Measurements from ENCODE around the gene BPIFB6.

BPIFB6 gene

GRCh38 chr20:33016581-33017109 lies 14.8 kb upstream of the BPIFB6 start:
- POLR2A ChIA-PET: no interaction called here
- DNase-seq (ENCODE audit: low read depth, low spot score): no peak
- CTCF ChIA-PET: no interaction called here
- no peak overlapping the region for H3K4me3 ChIP-seq (ENCODE audit: low read depth, low read length)
- TF ChIP-seq, protein P1, sequence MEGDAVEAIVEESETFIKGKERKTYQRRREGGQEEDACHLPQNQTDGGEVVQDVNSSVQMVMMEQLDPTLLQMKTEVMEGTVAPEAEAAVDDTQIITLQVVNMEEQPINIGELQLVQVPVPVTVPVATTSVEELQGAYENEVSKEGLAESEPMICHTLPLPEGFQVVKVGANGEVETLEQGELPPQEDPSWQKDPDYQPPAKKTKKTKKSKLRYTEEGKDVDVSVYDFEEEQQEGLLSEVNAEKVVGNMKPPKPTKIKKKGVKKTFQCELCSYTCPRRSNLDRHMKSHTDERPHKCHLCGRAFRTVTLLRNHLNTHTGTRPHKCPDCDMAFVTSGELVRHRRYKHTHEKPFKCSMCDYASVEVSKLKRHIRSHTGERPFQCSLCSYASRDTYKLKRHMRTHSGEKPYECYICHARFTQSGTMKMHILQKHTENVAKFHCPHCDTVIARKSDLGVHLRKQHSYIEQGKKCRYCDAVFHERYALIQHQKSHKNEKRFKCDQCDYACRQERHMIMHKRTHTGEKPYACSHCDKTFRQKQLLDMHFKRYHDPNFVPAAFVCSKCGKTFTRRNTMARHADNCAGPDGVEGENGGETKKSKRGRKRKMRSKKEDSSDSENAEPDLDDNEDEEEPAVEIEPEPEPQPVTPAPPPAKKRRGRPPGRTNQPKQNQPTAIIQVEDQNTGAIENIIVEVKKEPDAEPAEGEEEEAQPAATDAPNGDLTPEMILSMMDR (IDR thresholded peaks at IDR 0.05; ENCODE audit: insufficient read depth, low read length, missing control alignments): no peak

DNA sequence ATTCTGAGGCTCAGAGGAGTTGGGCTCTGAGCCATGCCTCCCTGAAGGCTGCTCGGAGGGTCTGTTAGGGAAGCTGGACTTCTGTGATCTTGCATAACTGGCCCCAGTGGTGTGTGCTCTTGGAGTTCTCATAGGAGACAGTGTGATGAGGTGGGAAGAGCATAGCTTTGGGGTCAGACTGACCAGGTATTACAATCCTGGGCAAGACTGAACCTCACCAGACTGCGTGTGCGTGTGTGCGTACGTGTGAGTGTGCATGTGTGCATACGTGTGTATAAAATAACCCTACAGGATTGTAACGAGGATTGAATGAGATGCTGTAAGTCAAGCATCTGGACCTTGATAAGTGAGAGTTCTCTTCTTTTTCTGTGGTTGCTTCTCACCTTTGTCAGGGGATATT lies 13.9 kb upstream of the BPIFB6 start:
- no peak for DNase-seq (ENCODE audit: low read depth, low spot score)
- ChIA-PET POLR2A (no interaction called here), CTCF (no interaction called here)
- TF ChIP-seq, protein P1 (IDR thresholded peaks at IDR 0.05; ENCODE audit: insufficient read depth, low read length, missing control alignments): no peak
- no peak overlapping the region for H3K4me3 ChIP-seq (ENCODE audit: low read depth, low read length)

GRCh38 chr20:33018169-33018931 lies 13.1 kb upstream of the BPIFB6 start:
- CTCF ChIA-PET: no interaction called here
- TF ChIP-seq, protein P1 (IDR thresholded peaks at IDR 0.05; ENCODE audit: insufficient read depth, low read length, missing control alignments): no peak
- DNase-seq (ENCODE audit: low read depth, low spot score): no peak
- POLR2A ChIA-PET: no interaction called here
- no peak overlapping the region for H3K4me3 ChIP-seq (ENCODE audit: low read depth, low read length)

DNA sequence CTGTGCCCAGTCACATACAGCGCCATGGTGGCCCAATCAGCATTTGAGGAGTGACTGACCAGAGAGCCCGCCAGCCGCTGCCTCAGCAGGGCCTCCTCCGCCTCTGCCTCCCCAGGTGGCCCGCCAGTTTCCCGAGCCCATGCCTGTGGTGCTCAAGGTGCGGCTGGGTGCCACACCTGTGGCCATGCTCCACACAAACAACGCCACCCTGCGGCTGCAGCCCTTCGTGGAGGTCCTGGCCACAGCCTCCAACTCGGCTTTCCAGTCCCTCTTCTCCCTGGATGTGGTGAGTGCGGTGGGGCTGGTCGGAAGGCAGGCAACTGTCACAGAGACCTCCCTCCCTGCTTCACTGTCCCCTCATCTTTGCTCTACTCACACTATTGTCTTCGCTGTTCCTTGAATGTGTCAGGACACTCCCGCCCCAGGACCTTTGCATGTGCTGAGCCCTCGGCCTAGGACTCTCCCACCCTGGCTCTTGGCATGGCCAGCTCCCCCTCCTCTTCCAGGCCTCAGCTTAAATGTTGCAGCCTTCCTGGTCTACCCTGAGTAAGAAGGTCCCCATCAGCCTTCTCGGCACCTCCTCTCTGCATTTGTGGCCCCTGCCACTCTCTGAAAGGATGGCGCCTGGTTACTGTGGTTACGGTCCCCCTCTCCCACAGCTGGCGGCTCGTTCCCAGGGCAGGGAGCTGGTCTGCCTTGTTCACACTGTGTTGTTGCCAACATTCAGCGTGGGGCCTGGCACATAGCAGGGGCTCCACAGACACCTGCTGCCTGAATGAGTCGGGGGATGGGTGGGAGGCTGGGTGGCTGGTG lies 11.8 kb upstream of the BPIFB6 start:
- CTCF ChIA-PET: no interaction called here
- no peak for DNase-seq (ENCODE audit: low read depth, low spot score)
- POLR2A ChIA-PET: no interaction called here
- TF ChIP-seq, protein P1 (IDR thresholded peaks at IDR 0.05; ENCODE audit: insufficient read depth, low read length, missing control alignments): no peak
- H3K4me3 ChIP-seq (ENCODE audit: low read depth, low read length): no peak overlapping the region

GRCh38 chr20:33020278-33021161 lies 10.9 kb upstream of the BPIFB6 start:
- POLR2A ChIA-PET: no interaction called here
- no peak overlapping the region for H3K4me3 ChIP-seq (ENCODE audit: low read depth, low read length)
- DNase-seq (ENCODE audit: low read depth, low spot score): no peak
- CTCF ChIA-PET: no interaction called here
- TF ChIP-seq, protein P1 (IDR thresholded peaks at IDR 0.05; ENCODE audit: insufficient read depth, low read length, missing control alignments): no peak

Measured in AG04449 (cell line).